ENCODE data around the gene RAB17.
A peak's percentile ranks its signal among the peaks of the same experiment; 100 is the strongest.
"Not testable (repeated sequence)": the region's sequence is repeated elsewhere in the genome, so short reads cannot be mapped to it uniquely, and the experiment has no call there.

RAB17 gene

GRCh38 chr2:237598468-237599208 is 8.1 kb upstream of the RAB17 start:
- no peak for DNase-seq (ENCODE audit: low read depth in 2 of 2)

GRCh38 chr2:237597196-237598145 is 6.9 kb upstream of the RAB17 start:
- no peak for DNase-seq (ENCODE audit: low read depth in 2 of 2)

- DNase-seq (ENCODE audit: low read depth in 2 of 2), result no peak
These were observed 6.1 kb upstream of the RAB17 start for GRCh38 chr2:237596520-237597195.

- DNase-seq (ENCODE audit: low read depth in 2 of 2), result not testable (repeated sequence)
These were observed 5.4 kb upstream of the RAB17 start for GRCh38 chr2:237595829-237596519.

- no peak for DNase-seq (ENCODE audit: low read depth in 2 of 2)
These were observed 4.0 kb upstream of the RAB17 start for GRCh38 chr2:237594514-237594871.

GRCh38 chr2:237593596-237594320 is 3.2 kb upstream of the RAB17 start:
- no peak for DNase-seq (ENCODE audit: low read depth in 2 of 2)

- no peak for DNase-seq (ENCODE audit: low read depth in 2 of 2)
These were observed 2.5 kb upstream of the RAB17 start for GRCh38 chr2:237593036-237593435.

GRCh38 chr2:237592425-237592980 is 2.0 kb upstream of the RAB17 start:
- DNase-seq (ENCODE audit: low read depth in 2 of 2), result no peak

GRCh38 chr2:237591141-237591881 is 777 bp upstream of the RAB17 start:
- DNase-seq (ENCODE audit: low read depth in 2 of 2), result no peak

- no peak for DNase-seq (ENCODE audit: low read depth in 2 of 2)
These were observed 2.4 kb downstream of the RAB17 start for GRCh38 chr2:237588044-237588696.

- no peak for DNase-seq (ENCODE audit: low read depth in 2 of 2)
These were observed 4.8 kb downstream of the RAB17 start for GRCh38 chr2:237585590-237586221.

- no peak for DNase-seq (ENCODE audit: low read depth in 2 of 2)
These were observed 6.9 kb downstream of the RAB17 start for GRCh38 chr2:237583385-237584295.

GRCh38 chr2:237581751-237582746 is 8.5 kb downstream of the RAB17 start:
- DNase-seq (ENCODE audit: low read depth in 2 of 2), result peak; percentile 15 to 20

- DNase-seq (ENCODE audit: low read depth in 2 of 2), result no peak
These were observed 9.2 kb downstream of the RAB17 start for GRCh38 chr2:237581326-237581725.

- no peak for DNase-seq (ENCODE audit: low read depth in 2 of 2)
These were observed 12.3 kb downstream of the RAB17 start for GRCh38 chr2:237577956-237578870.

- DNase-seq (ENCODE audit: low read depth in 2 of 2), result no peak
These were observed 13.1 kb downstream of the RAB17 start for GRCh38 chr2:237577458-237577857.

Data from fibroblast of skin of left biceps (primary cell).